Vagina (tissue), 2 donors: ENCODE measurements around the gene PCA3.

Experiments
- CTCF ChIP-seq, 3 experiments: fragments of 450-650 bp in 2 of 3; fragments of 200-600 bp in 1 of 3; sonication (generic) in 1 of 3; IDR thresholded peaks; one replicate each; pipeline ENCODE4 v1.5.1; 2017 to 2019; ENCODE audit warnings: antibody characterized with exemption in 3 of 3, mild to moderate bottlenecking in 2 of 3, moderate library complexity in 2 of 3
- POLR2A ChIP-seq, 2 donors: fragments of 450-650 bp; IDR thresholded peaks; one replicate each; pipeline ENCODE4 v1.6.1; 2017; ENCODE audit warnings: antibody characterized with exemption in 2 of 2, mild to moderate bottlenecking in 2 of 2, moderate library complexity in 2 of 2
- POLR2AphosphoS5 ChIP-seq, 2 donors: sonication (generic); formaldehyde crosslinking; IDR thresholded peaks; one replicate each; pipeline ENCODE4 v1.9.0; 2017; ENCODE audit warnings: antibody characterized with exemption in 2 of 2, mild to moderate bottlenecking in 2 of 2, low read depth in 1 of 2; ENCODE audit not compliant: insufficient read depth in 1 of 2

- TF ChIP-seq CTCF (IDR thresholded peaks at IDR 0.05) (no peak), POLR2A (IDR thresholded peaks at IDR 0.05) (no peak), POLR2AphosphoS5 (IDR thresholded peaks at IDR 0.05; ENCODE audit: insufficient read depth in 1 of 2, low read depth in 1 of 2) (no peak)
Measured at GRCh38 chr9:76798527-76798926, 34.3 kb downstream of the PCA3 start.
